Suppressor macrophage treated with lipopolysaccharide for 4 hours (primary cell): ENCODE results near the gene CARD18.
"Not testable (repeated sequence)": the region's sequence is repeated elsewhere in the genome, so short reads cannot be mapped to it uniquely, and the experiment has no call there.

ENCODE experiments used
- DNase-seq: peaks from one replicate; pipeline ENCODE4 v3.0.0-alpha.2; 2020

CARD18 gene

GRCh38 chr11:105132716-105133511, 6.7 kb downstream of the CARD18 start:
- DNase-seq: no peak

- DNase-seq: no peak
Measured at GRCh38 chr11:105130189-105130813, 9.3 kb downstream of the CARD18 start.

GRCh38 chr11:105124756-105125155, 14.8 kb downstream of the CARD18 start:
- no peak for DNase-seq

GRCh38 chr11:105111145-105111944, 28.2 kb downstream of the CARD18 start:
- no peak for DNase-seq

- DNase-seq: peak; percentile 52
Measured at GRCh38 chr11:105110688-105111030, 28.9 kb downstream of the CARD18 start.

- DNase-seq: peak; percentile 53
Measured at GRCh38 chr11:105109855-105110687, 29.5 kb downstream of the CARD18 start.

GRCh38 chr11:105109321-105109720, 30.2 kb downstream of the CARD18 start:
- no peak for DNase-seq

GRCh38 chr11:105108247-105108646, 31.3 kb downstream of the CARD18 start:
- no peak for DNase-seq

GRCh38 chr11:105107226-105107825, 32.2 kb downstream of the CARD18 start:
- DNase-seq: not testable (repeated sequence)

GRCh38 chr11:105106140-105106539, 33.4 kb downstream of the CARD18 start:
- DNase-seq: no peak

GRCh38 chr11:105104292-105104691, 35.3 kb downstream of the CARD18 start:
- DNase-seq: peak; percentile 7

GRCh38 chr11:105103336-105103735, 36.2 kb downstream of the CARD18 start:
- DNase-seq: peak; percentile 30

- not testable (repeated sequence) for DNase-seq
Measured at GRCh38 chr11:105102079-105102581, 37.4 kb downstream of the CARD18 start.

- DNase-seq: peak; percentile 74
Measured at GRCh38 chr11:105100981-105101630, 38.5 kb downstream of the CARD18 start.

- peak; percentile 80 for DNase-seq
Measured at GRCh38 chr11:105100206-105100605, 39.4 kb downstream of the CARD18 start.

GRCh38 chr11:105099594-105099993, 40.0 kb downstream of the CARD18 start:
- DNase-seq: peak; percentile 32

GRCh38 chr11:105092256-105093239, 47.0 kb downstream of the CARD18 start:
- DNase-seq: peak; percentile 59
